Loucy (cell line): Measurements from ENCODE around the gene CCDC63.

Experiments used
- H2AFZ ChIP-seq: fragments of 200-600 bp; sonication (generic); 2 replicates; pipeline ENCODE4 v1.6.0; 2016; ENCODE audit warnings: antibody characterized with exemption, mild to moderate bottlenecking, low read length, moderate library complexity
- H3F3A ChIP-seq: fragments of 200-600 bp; 2 replicates; pipeline ENCODE4 v1.6.0; 2016; ENCODE audit warnings: antibody characterized with exemption, low read depth, mild to moderate bottlenecking
- H3K27me3 ChIP-seq: fragments of 200-600 bp; sonication (generic); 2 replicates; pipeline ENCODE4 v1.6.1; 2014; ENCODE audit warnings: low read length, mild to moderate bottlenecking; ENCODE audit not compliant: insufficient read depth, poor library complexity, severe bottlenecking
- H3K36me3 ChIP-seq: fragments of 200-600 bp; sonication (generic); 2 replicates; pipeline ENCODE4 v1.6.1; 2016; ENCODE audit warnings: low read length; ENCODE audit not compliant: insufficient read depth
- H3K4me1 ChIP-seq: fragments of 200-600 bp; sonication (generic); 2 replicates; pipeline ENCODE4 v1.5.1; 2014; ENCODE audit warnings: low read length, mild to moderate bottlenecking; ENCODE audit not compliant: insufficient read depth, poor library complexity, severe bottlenecking
- H3K4me2 ChIP-seq: fragments of 200-600 bp; sonication (generic); 2 replicates; pipeline ENCODE4 v1.6.0; 2014; ENCODE audit warnings: antibody characterized with exemption, low read length, low read depth, mild to moderate bottlenecking; ENCODE audit not compliant: poor library complexity, severe bottlenecking
- H3K4me3 ChIP-seq: fragments of 200-600 bp; sonication (generic); 2 replicates; pipeline ENCODE4 v1.5.1; 2014; ENCODE audit warnings: low read length, mild to moderate bottlenecking, mixed read lengths; ENCODE audit not compliant: poor library complexity, severe bottlenecking
- H3K79me2 ChIP-seq: fragments of 200-600 bp; sonication (generic); 2 replicates; pipeline ENCODE4 v1.6.1; 2014; ENCODE audit warnings: low read length; ENCODE audit not compliant: insufficient read depth
- H3K9ac ChIP-seq: fragments of 200-600 bp; sonication (generic); 2 replicates; pipeline ENCODE4 v1.6.0; 2014; ENCODE audit warnings: mild to moderate bottlenecking, low read depth, low read length, moderate library complexity; ENCODE audit not compliant: poor library complexity, severe bottlenecking
- H3K9me2 ChIP-seq: fragments of 200-600 bp; sonication (generic); replicated peaks from 2 replicates; pipeline ENCODE4 v1.6.1; 2016; ENCODE audit warnings: low read depth, low read length, mixed read lengths
- H3K9me3 ChIP-seq: fragments of 200-600 bp; sonication (generic); 2 replicates; pipeline ENCODE4 v1.6.1; 2014; ENCODE audit warnings: mild to moderate bottlenecking, antibody characterized with exemption, low read length, low read depth; ENCODE audit not compliant: insufficient read depth
- H4K20me1 ChIP-seq: fragments of 200-600 bp; sonication (generic); 2 replicates; pipeline ENCODE4 v1.6.0; 2014; ENCODE audit warnings: antibody characterized with exemption, low read length, mild to moderate bottlenecking; ENCODE audit not compliant: insufficient read depth, poor library complexity, severe bottlenecking
- CTCF ChIP-seq: fragments of 200-600 bp; sonication (generic); conservative IDR thresholded peaks from 2 replicates; pipeline ENCODE4 v1.5.1; 2014; ENCODE audit warnings: mild to moderate bottlenecking, antibody characterized with exemption, low read length
- EZH2phosphoT487 ChIP-seq: fragments of 200-600 bp; IDR thresholded peaks from 2 replicates; pipeline ENCODE4 v1.6.1; 2018; ENCODE audit warnings: antibody characterized with exemption, mild to moderate bottlenecking, moderate library complexity, borderline replicate concordance

Gene CCDC63

GRCh38 chr12:110874781-110875180 is 28.0 kb downstream of the CCDC63 start:
- H3K4me3 ChIP-seq: no peak overlapping the region
- no peaks in the 10 kb centered on the region for H3K36me3 ChIP-seq
- H3F3A ChIP-seq: no peaks in the 10 kb centered on the region
- TF ChIP-seq CTCF (no peak), EZH2phosphoT487 (no peak)
- H3K4me2 ChIP-seq: no peak overlapping the region
- H3K27me3 ChIP-seq: no peaks in the 10 kb centered on the region
- no peaks in the 10 kb centered on the region for H4K20me1 ChIP-seq
- no peaks in the 10 kb centered on the region for H3K9me2 ChIP-seq
- H3K79me2 ChIP-seq: no peaks in the 10 kb centered on the region
- no peak overlapping the region for H3K9ac ChIP-seq
- H3K9me3 ChIP-seq: no peaks in the 10 kb centered on the region
- H2AFZ ChIP-seq: no peak overlapping the region
- H3K4me1 ChIP-seq: no peaks in the 10 kb centered on the region

GRCh38 chr12:110880651-110881050 is 33.9 kb downstream of the CCDC63 start:
- no peaks in the 10 kb centered on the region for H3F3A ChIP-seq

GRCh38 chr12:110883251-110883650 is 36.5 kb downstream of the CCDC63 start:
- Histone ChIP-seq H3K4me1 (no peaks in the 10 kb centered on the region), H3F3A (no peaks in the 10 kb centered on the region), H3K4me2 (no peak overlapping the region), H3K36me3 (no peaks in the 10 kb centered on the region), H3K9me3 (no peaks in the 10 kb centered on the region), H2AFZ (no peak overlapping the region), H3K9ac (no peak overlapping the region), H3K4me3 (no peak overlapping the region), H3K9me2 (no peaks in the 10 kb centered on the region), H3K79me2 (no peaks in the 10 kb centered on the region), H3K27me3 (no peaks in the 10 kb centered on the region), H4K20me1 (no peaks in the 10 kb centered on the region)
- TF ChIP-seq CTCF (no peak), EZH2phosphoT487 (no peak)

More at GRCh38 chr12:110880651-110881050, 33.9 kb downstream of the CCDC63 start:
- no peak overlapping the region for H3K9ac ChIP-seq
- no peak overlapping the region for H3K4me2 ChIP-seq
- no peak overlapping the region for H2AFZ ChIP-seq
- H3K4me1 ChIP-seq: no peaks in the 10 kb centered on the region
- no peaks in the 10 kb centered on the region for H3K27me3 ChIP-seq
- no peak overlapping the region for H3K4me3 ChIP-seq
- H3K9me3 ChIP-seq: no peaks in the 10 kb centered on the region
- no peaks in the 10 kb centered on the region for H3K9me2 ChIP-seq
- H4K20me1 ChIP-seq: no peaks in the 10 kb centered on the region
- no peaks in the 10 kb centered on the region for H3K36me3 ChIP-seq
- no peak for TF ChIP-seq EZH2phosphoT487
- no peak for TF ChIP-seq CTCF
- no peaks in the 10 kb centered on the region for H3K79me2 ChIP-seq
